Stimulated activated CD4-positive, alpha-beta T cell treated with anti-CD3 and anti-CD28 coated beads, Interleukin-2, amount 100 ng/mL, for 4 hours (primary cell): Measurements from ENCODE around the gene KIRREL3.

Experiments used
- DNase-seq: peaks from one replicate; pipeline ENCODE4 v3.0.0-alpha.2; 2020; ENCODE audit warnings: low read depth

KIRREL3 gene

GRCh38 chr11:126663749-126664592, 336.6 kb downstream of the KIRREL3 start:
- no peak for DNase-seq

GRCh38 chr11:126662035-126662790, 338.4 kb downstream of the KIRREL3 start:
- DNase-seq: no peak

GRCh38 chr11:126660761-126661425, 339.7 kb downstream of the KIRREL3 start:
- DNase-seq: no peak

- DNase-seq: no peak
Measured at GRCh38 chr11:126660321-126660720, 340.2 kb downstream of the KIRREL3 start.

- DNase-seq: no peak
Measured at GRCh38 chr11:126658306-126659056, 342.1 kb downstream of the KIRREL3 start.

- DNase-seq: no peak
Measured at GRCh38 chr11:126655807-126656128, 344.8 kb downstream of the KIRREL3 start.

- no peak for DNase-seq
Measured at GRCh38 chr11:126654886-126655806, 345.4 kb downstream of the KIRREL3 start.

- DNase-seq: no peak
Measured at GRCh38 chr11:126653040-126653439, 347.5 kb downstream of the KIRREL3 start.

- no peak for DNase-seq
Measured at GRCh38 chr11:126647735-126648134, 352.8 kb downstream of the KIRREL3 start.

GRCh38 chr11:126646701-126647557, 353.6 kb downstream of the KIRREL3 start:
- no peak for DNase-seq

- no peak for DNase-seq
Measured at GRCh38 chr11:126645186-126645585, 355.4 kb downstream of the KIRREL3 start.

GRCh38 chr11:126640186-126640585, 360.4 kb downstream of the KIRREL3 start:
- DNase-seq: no peak

- no peak for DNase-seq
Measured at GRCh38 chr11:126639692-126640091, 360.9 kb downstream of the KIRREL3 start.

GRCh38 chr11:126638648-126639047, 361.9 kb downstream of the KIRREL3 start:
- no peak for DNase-seq

- no peak for DNase-seq
Measured at GRCh38 chr11:126637795-126638175, 362.8 kb downstream of the KIRREL3 start.

GRCh38 chr11:126636911-126637794, 363.4 kb downstream of the KIRREL3 start:
- no peak for DNase-seq

GRCh38 chr11:126635511-126635910, 365.1 kb downstream of the KIRREL3 start:
- no peak for DNase-seq

GRCh38 chr11:126634963-126635362, 365.6 kb downstream of the KIRREL3 start:
- DNase-seq: no peak

- DNase-seq: no peak
Measured at GRCh38 chr11:126633330-126633729, 367.2 kb downstream of the KIRREL3 start.
